ENCODE data around the gene SSBP2.

- TF ChIP-seq POLR2A (IDR thresholded peaks at IDR 0.05) (no peak), CTCF (IDR thresholded peaks at IDR 0.05) (no peak)
Observed at GRCh38 chr5:81782811-81783210, 31.9 kb upstream of the SSBP2 start.

Data from esophagus squamous epithelium (tissue), 4 donors.